Measurements from ENCODE around the gene MAN2B1. TPM values are rescaled to one million over a fixed set of nuclear protein-coding genes. Genes with fewer than 3 reads are reported as not detected.

Gene MAN2B1
- total and polyA plus RNA-seq, 2 experiments from 2014 or later: 33.2 to 60.8 TPM

DNA sequence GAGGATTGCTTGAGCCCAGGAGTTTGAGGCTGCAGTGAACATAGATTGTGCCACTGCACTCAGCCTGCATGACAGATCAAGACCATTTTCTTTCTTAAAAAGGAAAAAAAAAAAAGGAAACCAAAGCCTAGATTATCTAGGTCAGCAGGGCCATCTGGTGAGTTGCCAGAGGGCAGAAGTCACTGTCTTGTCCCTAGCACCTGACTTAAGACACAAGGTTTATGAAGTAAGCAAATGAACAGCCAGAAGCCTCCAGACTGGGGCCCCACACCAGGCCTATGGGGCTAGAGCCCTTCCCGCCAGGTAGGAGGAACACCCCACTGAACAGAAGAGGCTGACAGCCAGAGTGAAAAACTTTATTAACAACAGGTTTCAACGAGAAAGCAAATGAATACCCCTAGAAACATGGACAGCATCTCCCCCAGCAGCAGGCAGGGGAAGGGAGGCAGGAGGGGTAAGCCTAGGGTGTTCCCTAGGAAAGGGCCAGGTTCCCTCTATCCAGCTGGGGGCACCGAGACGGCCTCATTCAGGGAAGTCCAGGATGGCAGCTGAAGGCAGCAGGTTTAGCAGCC, 1.3 kb upstream of the MAN2B1 start (continued):
- no peak for TF ChIP-seq NANOG (IDR thresholded peaks at IDR 0.05; ENCODE audit: borderline replicate concordance)
- TF ChIP-seq, protein P1, sequence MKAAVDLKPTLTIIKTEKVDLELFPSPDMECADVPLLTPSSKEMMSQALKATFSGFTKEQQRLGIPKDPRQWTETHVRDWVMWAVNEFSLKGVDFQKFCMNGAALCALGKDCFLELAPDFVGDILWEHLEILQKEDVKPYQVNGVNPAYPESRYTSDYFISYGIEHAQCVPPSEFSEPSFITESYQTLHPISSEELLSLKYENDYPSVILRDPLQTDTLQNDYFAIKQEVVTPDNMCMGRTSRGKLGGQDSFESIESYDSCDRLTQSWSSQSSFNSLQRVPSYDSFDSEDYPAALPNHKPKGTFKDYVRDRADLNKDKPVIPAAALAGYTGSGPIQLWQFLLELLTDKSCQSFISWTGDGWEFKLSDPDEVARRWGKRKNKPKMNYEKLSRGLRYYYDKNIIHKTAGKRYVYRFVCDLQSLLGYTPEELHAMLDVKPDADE (IDR thresholded peaks at IDR 0.05): no peak

DNA sequence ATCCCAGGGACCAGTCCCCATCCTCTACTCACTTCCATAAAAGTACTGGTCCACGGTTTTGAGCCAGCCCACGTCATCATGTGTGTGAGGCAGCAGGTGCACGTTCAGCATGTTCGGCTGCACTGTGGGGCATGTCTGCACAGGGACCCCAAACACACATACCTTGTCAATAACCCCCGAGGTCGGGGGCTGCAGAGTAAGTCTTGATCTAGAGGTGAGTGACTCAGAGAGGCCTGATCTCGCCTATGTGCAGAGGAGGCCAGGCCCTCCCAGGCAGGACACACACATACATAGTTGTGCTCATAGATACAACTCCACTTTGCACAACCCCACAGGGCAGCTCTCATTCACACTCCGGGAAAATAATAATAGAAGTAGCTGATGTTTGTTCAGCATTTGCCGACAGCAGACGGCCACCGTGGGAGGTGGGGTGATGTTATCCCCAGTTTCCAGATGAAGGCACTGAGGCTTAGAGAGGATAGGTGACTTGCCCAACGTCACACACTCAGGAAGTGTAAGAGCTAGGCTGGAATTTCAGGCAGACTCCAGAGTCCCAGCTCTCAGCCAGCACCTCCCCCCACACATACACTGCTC, 774 bp downstream of the MAN2B1 start:
- Mint-ChIP-seq H3K4me1 (peaks cover 29% of the 10 kb centered on the region), H3K4me3 (peak overlapping the region; percentile 97), H3K27ac (peak overlapping the region; percentile 74), H3K36me3 (ENCODE audit: low read depth) (peaks cover 22% of the 10 kb centered on the region), H3K27me3 (ENCODE audit: insufficient read depth, low read depth, poor library complexity) (peaks cover 22% of the 10 kb centered on the region), H3K9me3 (no peaks in the 10 kb centered on the region; the same call in 2 of the 3 replicates)
- no peak for ATAC-seq
- H3K4me3 ChIP-seq: peak overlapping the region; percentile 95
- H3K4me1 ChIP-seq (ENCODE audit: insufficient read depth): peaks cover 17% of the 10 kb centered on the region
- H3F3A ChIP-seq (replicated peaks; ENCODE audit: low read depth): peaks cover 21% of the 10 kb centered on the region; the same call in 1 of the 2 replicates
- no peaks in the 10 kb centered on the region; the same call in 1 of the 2 replicates for H4K20me1 ChIP-seq (replicated peaks; ENCODE audit: insufficient read depth)
- peak overlapping the region; percentile 98 for H3K4me2 ChIP-seq
- no peak overlapping the region for H3K27ac ChIP-seq (ENCODE audit: low read depth)
- no peaks in the 10 kb centered on the region for H3K9me2 ChIP-seq (ENCODE audit: insufficient read depth)
- DNase-seq (ENCODE audit: low spot score): no peak
- peaks cover 23% of the 10 kb centered on the region for H3K79me2 ChIP-seq (replicated peaks; ENCODE audit: insufficient read depth)
- H3K27me3 ChIP-seq (ENCODE audit: insufficient read depth): no peaks in the 10 kb centered on the region
- 0 out of 2 replicates have a peak, but pooled peaks cover 5% of the 10 kb centered on the region for H3K36me3 ChIP-seq (ENCODE audit: insufficient read depth)
- H2AFZ ChIP-seq: no peak overlapping the region; the same call in 1 of the 2 replicates
- TF ChIP-seq NANOG (IDR thresholded peaks at IDR 0.05; ENCODE audit: borderline replicate concordance) (no peak), EZH2 (IDR thresholded peaks at IDR 0.05; ENCODE audit: low read depth, unreplicated experiment) (no peak), EZH2phosphoT487 (IDR thresholded peaks at IDR 0.05; ENCODE audit: unreplicated experiment) (no peak), ZNF114 (CRISPR knock-in tag; IDR thresholded peaks at IDR 0.05) (no peak), JUNB (IDR thresholded peaks at IDR 0.05; ENCODE audit: unreplicated experiment) (no peak), STAT1 (IDR thresholded peaks at IDR 0.05; ENCODE audit: unreplicated experiment) (no peak), CREB1 (CRISPR knock-in tag; IDR thresholded peaks at IDR 0.05; ENCODE audit: low read depth) (no peak), REST (IDR thresholded peaks at IDR 0.05; ENCODE audit: unreplicated experiment) (no peak)
- TF ChIP-seq, protein P1 (IDR thresholded peaks at IDR 0.05): no peak
- TF ChIP-seq, protein P2, sequence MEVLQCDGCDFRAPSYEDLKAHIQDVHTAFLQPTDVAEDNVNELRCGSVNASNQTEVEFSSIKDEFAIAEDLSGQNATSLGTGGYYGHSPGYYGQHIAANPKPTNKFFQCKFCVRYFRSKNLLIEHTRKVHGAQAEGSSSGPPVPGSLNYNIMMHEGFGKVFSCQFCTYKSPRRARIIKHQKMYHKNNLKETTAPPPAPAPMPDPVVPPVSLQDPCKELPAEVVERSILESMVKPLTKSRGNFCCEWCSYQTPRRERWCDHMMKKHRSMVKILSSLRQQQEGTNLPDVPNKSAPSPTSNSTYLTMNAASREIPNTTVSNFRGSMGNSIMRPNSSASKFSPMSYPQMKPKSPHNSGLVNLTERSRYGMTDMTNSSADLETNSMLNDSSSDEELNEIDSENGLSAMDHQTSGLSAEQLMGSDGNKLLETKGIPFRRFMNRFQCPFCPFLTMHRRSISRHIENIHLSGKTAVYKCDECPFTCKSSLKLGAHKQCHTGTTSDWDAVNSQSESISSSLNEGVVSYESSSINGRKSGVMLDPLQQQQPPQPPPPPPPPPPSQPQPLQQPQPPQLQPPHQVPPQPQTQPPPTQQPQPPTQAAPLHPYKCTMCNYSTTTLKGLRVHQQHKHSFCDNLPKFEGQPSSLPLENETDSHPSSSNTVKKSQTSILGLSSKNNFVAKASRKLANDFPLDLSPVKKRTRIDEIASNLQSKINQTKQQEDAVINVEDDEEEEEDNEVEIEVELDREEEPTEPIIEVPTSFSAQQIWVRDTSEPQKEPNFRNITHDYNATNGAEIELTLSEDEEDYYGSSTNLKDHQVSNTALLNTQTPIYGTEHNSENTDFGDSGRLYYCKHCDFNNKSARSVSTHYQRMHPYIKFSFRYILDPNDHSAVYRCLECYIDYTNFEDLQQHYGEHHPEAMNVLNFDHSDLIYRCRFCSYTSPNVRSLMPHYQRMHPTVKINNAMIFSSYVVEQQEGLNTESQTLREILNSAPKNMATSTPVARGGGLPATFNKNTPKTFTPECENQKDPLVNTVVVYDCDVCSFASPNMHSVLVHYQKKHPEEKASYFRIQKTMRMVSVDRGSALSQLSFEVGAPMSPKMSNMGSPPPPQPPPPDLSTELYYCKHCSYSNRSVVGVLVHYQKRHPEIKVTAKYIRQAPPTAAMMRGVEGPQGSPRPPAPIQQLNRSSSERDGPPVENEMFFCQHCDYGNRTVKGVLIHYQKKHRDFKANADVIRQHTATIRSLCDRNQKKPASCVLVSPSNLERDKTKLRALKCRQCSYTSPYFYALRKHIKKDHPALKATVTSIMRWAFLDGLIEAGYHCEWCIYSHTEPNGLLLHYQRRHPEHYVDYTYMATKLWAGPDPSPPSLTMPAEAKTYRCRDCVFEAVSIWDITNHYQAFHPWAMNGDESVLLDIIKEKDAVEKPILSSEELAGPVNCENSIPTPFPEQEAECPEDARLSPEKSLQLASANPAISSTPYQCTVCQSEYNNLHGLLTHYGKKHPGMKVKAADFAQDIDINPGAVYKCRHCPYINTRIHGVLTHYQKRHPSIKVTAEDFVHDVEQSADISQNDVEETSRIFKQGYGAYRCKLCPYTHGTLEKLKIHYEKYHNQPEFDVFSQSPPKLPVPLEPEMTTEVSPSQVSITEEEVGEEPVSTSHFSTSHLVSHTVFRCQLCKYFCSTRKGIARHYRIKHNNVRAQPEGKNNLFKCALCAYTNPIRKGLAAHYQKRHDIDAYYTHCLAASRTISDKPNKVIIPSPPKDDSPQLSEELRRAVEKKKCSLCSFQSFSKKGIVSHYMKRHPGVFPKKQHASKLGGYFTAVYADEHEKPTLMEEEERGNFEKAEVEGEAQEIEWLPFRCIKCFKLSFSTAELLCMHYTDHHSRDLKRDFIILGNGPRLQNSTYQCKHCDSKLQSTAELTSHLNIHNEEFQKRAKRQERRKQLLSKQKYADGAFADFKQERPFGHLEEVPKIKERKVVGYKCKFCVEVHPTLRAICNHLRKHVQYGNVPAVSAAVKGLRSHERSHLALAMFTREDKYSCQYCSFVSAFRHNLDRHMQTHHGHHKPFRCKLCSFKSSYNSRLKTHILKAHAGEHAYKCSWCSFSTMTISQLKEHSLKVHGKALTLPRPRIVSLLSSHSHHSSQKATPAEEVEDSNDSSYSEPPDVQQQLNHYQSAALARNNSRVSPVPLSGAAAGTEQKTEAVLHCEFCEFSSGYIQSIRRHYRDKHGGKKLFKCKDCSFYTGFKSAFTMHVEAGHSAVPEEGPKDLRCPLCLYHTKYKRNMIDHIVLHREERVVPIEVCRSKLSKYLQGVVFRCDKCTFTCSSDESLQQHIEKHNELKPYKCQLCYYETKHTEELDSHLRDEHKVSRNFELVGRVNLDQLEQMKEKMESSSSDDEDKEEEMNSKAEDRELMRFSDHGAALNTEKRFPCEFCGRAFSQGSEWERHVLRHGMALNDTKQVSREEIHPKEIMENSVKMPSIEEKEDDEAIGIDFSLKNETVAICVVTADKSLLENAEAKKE (CRISPR knock-in tag; IDR thresholded peaks at IDR 0.05): no peak
